Lower lobe of right lung (tissue), 2 donors: ENCODE measurements around the gene PGS1. TPM values are rescaled to one million over a fixed set of nuclear protein-coding genes. Genes with fewer than 3 reads are reported as not detected.

Experiments used
- ATAC-seq, 2 donors: fragments of 200-7000 bp; cut with Tn5 transposase; one replicate each; pipeline ENCODE4 v1.9.1; 2020 to 2022; ENCODE audit warnings: mild to moderate bottlenecking in 2 of 2, moderate library complexity in 2 of 2
- DNase-seq: peaks from one replicate; pipeline ENCODE4 v3.0.0-alpha.2; 2020
- H3K27ac ChIP-seq: fragments of 200-600 bp; one replicate; pipeline ENCODE4 v1.8.0; 2022
- H3K27me3 ChIP-seq: fragments of 200-600 bp; one replicate; pipeline ENCODE4 v1.8.0; 2022; ENCODE audit warnings: low read depth
- H3K36me3 ChIP-seq: fragments of 200-600 bp; one replicate; pipeline ENCODE4 v1.8.0; 2022; ENCODE audit warnings: mild to moderate bottlenecking
- H3K4me1 ChIP-seq: fragments of 200-600 bp; one replicate; pipeline ENCODE4 v1.8.0; 2022
- H3K4me3 ChIP-seq: fragments of 200-600 bp; one replicate; pipeline ENCODE4 v1.8.0; 2022; ENCODE audit warnings: mild to moderate bottlenecking
- H3K9me3 ChIP-seq: fragments of 200-600 bp; one replicate; pipeline ENCODE4 v1.8.0; 2022
- CTCF ChIP-seq: fragments of 200-600 bp; IDR thresholded peaks from one replicate; pipeline ENCODE4 v1.8.0; 2022; ENCODE audit warnings: antibody characterized with exemption, mild to moderate bottlenecking
- intact Hi-C: fragments of 100-400 bp; cut with DNase I; formaldehyde crosslinking; loops from one replicate; pipeline ENCODE4 v1.11.0; 2022
- total RNA-seq: library from RNA; stranded (reverse); fragmentation: NEBNext Ultra II Directional; extraction: Animal tissue kit (Norgen Biotek cat#: 25700); gene quantifications from one replicate; pipeline ENCODE4 v1.2.1, GENCODE V29; 2021
- donor health status: DM: no; HTN: yes; CAD: no; lungs with severe emphysema.

PGS1 gene
- total RNA-seq, 1 donor from 2014 or later = 90.9 TPM

DNA sequence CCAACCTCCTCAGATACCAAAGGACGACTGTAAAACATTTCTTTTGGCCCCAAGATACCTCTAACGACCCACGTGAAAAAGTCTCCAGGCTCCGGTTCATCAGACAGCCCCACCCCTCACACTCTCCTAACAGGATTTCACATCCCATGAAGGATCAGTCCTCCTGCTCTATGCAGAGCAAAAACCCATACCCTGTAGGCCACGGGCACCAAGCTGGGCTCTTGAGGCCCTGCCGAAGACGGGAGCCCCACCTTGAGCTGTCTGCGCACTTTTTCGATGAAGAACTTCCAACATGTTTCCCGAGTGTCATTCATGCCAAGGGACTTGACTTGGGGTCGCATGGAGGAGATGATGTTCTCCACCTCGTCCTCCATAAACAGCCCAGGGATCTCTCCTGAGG is 89.9 kb downstream of the PGS1 start:
- intact Hi-C loops = no loop called here
- H3K36me3 ChIP-seq = no peaks in the 10 kb centered on the region
- no peaks in the 10 kb centered on the region for H3K27me3 ChIP-seq
- H3K9me3 ChIP-seq = no peaks in the 10 kb centered on the region
- H3K4me3 ChIP-seq = no peak overlapping the region
- no peaks in the 10 kb centered on the region for H3K4me1 ChIP-seq
- DNase-seq = no peak
- no peak for TF ChIP-seq CTCF
- no peak for ATAC-seq
- H3K27ac ChIP-seq = no peak overlapping the region

DNA sequence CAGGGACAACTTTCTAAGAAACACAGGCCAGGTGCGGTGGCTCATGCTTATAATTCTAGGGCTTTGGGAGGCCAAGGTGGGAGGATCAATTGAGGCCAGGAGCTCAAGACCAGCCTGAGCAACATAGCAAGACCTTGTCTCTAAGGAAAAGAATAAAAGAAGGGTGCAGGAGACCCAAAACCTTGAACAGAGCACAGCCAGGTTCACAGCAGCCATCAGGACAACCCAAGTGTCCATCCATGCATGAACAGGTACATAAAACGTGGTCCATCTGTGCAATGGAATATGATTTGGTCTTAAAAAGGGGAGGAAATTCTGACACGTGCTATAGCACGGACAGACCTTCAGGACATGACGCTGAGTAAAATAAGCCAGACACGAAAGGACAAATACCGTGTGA is 91.0 kb downstream of the PGS1 start:
- Histone ChIP-seq H3K27ac (no peak overlapping the region), H3K4me1 (no peaks in the 10 kb centered on the region), H3K9me3 (no peaks in the 10 kb centered on the region), H3K4me3 (no peak overlapping the region), H3K36me3 (no peaks in the 10 kb centered on the region), H3K27me3 (peaks cover 6% of the 10 kb centered on the region)
- no peak for DNase-seq
- no peak for ATAC-seq
- no peak for TF ChIP-seq CTCF
- intact Hi-C loops = no loop called here

DNA sequence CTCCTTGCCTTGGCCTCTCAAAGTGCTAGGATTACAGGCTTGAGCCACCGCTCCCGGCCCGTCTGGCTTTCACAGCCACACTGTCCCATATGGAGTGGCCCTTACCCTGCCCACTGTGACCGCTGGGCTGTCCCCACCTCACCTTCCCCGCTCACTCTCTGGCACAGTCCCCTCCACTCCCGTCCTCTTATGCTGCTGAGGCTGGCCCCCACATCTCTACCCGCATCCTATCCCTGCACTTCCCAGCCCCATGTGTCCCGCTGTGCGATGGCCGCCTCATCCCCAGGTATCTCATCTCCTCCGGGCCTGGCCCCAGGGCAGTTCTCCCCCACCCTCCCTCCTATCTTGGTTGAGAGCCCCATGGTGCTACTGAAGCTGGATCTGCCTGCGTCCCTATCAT is 93.2 kb downstream of the PGS1 start:
- Histone ChIP-seq H3K36me3 (no peaks in the 10 kb centered on the region), H3K9me3 (no peaks in the 10 kb centered on the region), H3K27me3 (peaks cover 6% of the 10 kb centered on the region), H3K27ac (no peak overlapping the region), H3K4me1 (no peaks in the 10 kb centered on the region), H3K4me3 (no peak overlapping the region)
- ATAC-seq (no peak), DNase-seq (no peak)
- intact Hi-C loops = no loop called here
- no peak for TF ChIP-seq CTCF

DNA sequence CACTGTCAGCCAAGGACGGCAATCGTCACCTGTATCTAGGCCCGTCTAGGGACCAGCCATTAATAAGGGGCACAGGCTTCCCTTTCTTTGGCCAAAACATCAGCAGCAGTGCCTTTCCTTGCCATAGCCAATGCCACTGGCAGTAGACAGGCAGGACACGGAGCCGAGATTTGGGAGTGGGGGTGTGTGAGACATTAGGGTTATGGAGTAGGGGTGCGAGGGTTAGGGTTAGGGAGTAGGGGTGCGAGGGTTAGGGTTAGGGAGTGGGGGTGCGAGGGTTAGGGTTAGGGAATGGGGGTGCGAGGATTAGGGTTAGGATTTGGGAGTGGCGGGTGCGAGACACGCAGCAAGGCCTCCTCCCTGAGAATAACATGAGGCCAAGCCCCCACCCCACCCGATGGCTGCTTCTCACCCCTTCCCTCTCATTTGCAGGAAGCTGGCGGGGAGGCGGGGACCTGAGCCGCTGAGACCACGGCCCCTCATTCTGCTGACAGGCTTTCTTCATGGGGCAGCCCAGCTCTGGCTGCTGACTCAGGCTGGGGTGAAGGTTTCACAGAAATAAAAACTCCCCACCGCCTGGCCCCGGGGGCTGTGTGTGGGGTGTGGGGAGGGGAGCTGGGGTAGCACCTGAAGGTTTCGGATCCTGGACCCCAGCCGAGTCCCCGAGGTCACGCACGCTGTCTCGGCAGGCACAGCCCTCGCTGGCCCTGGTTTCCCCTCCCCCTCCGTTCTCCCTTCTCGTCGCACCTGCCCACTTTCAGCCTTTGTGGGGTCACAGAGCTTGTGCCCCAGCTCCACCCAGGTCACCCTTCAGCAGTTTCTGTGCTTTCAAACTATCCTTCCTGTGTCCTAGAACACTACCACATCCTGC is 93.8 kb downstream of the PGS1 start:
- Histone ChIP-seq H3K9me3 (no peaks in the 10 kb centered on the region), H3K4me1 (no peaks in the 10 kb centered on the region), H3K4me3 (no peak overlapping the region), H3K27me3 (peaks cover 6% of the 10 kb centered on the region), H3K27ac (no peak overlapping the region), H3K36me3 (no peaks in the 10 kb centered on the region)
- TF ChIP-seq CTCF = no peak
- DNase-seq (no peak), ATAC-seq (no peak)
- intact Hi-C loops = no loop called here

DNA sequence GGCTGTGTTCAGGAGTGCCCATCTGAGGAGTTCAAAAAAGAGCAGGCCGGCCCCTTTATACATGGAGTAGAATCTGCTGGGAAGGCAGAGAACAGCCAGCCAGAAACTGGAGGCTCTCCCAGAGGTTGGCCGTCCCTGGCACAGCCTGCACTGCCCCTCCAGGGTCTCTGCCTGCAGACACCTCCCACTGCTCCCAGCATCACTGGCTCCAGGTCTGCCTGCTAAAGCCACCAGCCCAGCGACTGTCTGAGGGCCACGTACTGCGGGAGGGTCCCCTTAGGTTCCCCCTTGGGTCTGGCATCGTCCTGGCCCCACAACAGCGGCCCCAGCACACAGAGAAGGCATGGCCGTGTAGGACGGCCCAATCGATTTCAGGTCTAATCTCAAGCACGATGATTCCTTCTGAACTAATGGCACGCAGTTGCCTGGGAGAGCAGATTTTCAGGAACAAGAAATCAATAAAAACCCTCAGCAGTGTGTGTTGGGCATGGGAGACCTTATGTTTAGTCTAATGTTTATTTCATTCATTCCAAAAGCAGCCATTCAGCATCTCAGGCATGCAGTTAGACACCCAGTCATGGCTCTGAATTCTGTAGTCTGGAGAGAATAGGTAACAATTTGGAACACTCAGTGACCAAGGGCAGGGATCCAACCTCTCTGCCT is 95.6 kb downstream of the PGS1 start:
- Histone ChIP-seq H3K27ac (no peak overlapping the region), H3K36me3 (no peaks in the 10 kb centered on the region), H3K4me1 (no peaks in the 10 kb centered on the region), H3K27me3 (peaks cover 6% of the 10 kb centered on the region), H3K4me3 (no peak overlapping the region), H3K9me3 (no peaks in the 10 kb centered on the region)
- no peak for TF ChIP-seq CTCF
- DNase-seq (no peak), ATAC-seq (no peak)
- intact Hi-C loops = no loop called here

Other genes with a start within 250 kb of the PGS1 start
- 173 TPM for gene TMC6, start 249.9 kb upstream of the PGS1 start, total RNA-seq
- gene TMC8, start 247.9 kb upstream of the PGS1 start, total RNA-seq = 33.8 TPM
- gene C17orf99, start 232.3 kb upstream of the PGS1 start, total RNA-seq = not detected
- gene SYNGR2, start 210.1 kb upstream of the PGS1 start, total RNA-seq = 217 TPM
- gene TK1, start 191.6 kb upstream of the PGS1 start, total RNA-seq = 6.6 TPM
- gene AFMID, start 191.3 kb upstream of the PGS1 start, total RNA-seq = 38.6 TPM
- 1.8 TPM for gene BIRC5, start 164.4 kb upstream of the PGS1 start, total RNA-seq
- not detected for gene TMEM235, start 147.0 kb upstream of the PGS1 start, total RNA-seq
- 69.5 TPM for gene SOCS3, start 18.6 kb upstream of the PGS1 start, total RNA-seq
- gene DNAH17, start 198.7 kb downstream of the PGS1 start, total RNA-seq = 2.8 TPM